Ishikawa (cell line): ENCODE data around the gene IMPA2.

Experiments
- CEBPB ChIP-seq: IDR thresholded peaks from 2 replicates; pipeline ENCODE4 v1.6.1; 2012
- CREB1 ChIP-seq: IDR thresholded peaks from 2 replicates; pipeline ENCODE4 v1.6.1; 2012; ENCODE audit warnings: low read depth
- EGR1 ChIP-seq: IDR thresholded peaks from 2 replicates; pipeline ENCODE4 v1.6.1; 2012
- EP300 ChIP-seq: IDR thresholded peaks from 2 replicates; pipeline ENCODE4 v1.6.1; 2012; ENCODE audit warnings: borderline replicate concordance
- FOXM1 ChIP-seq: IDR thresholded peaks from 2 replicates; pipeline ENCODE4 v1.6.1; 2012; ENCODE audit warnings: low read depth, borderline replicate concordance
- MAX ChIP-seq: IDR thresholded peaks from 2 replicates; pipeline ENCODE4 v1.6.1; 2012
- NFIC ChIP-seq: IDR thresholded peaks from 2 replicates; pipeline ENCODE4 v1.6.1; 2012
- RAD21 ChIP-seq: IDR thresholded peaks from 2 replicates; pipeline ENCODE4 v1.6.1; 2012; ENCODE audit warnings: low read depth
- REST ChIP-seq: IDR thresholded peaks from 2 replicates; pipeline ENCODE4 v1.6.1; 2012; ENCODE audit warnings: low read depth, mild to moderate bottlenecking
- TAF1 ChIP-seq: IDR thresholded peaks from 2 replicates; pipeline ENCODE4 v1.6.1; 2012; ENCODE audit warnings: low read depth, mild to moderate bottlenecking
- TCF12 ChIP-seq: IDR thresholded peaks from 2 replicates; pipeline ENCODE4 v1.6.1; 2012; ENCODE audit warnings: low read depth
- TEAD4 ChIP-seq: IDR thresholded peaks from 2 replicates; pipeline ENCODE4 v1.6.1; 2012
- USF1 ChIP-seq: IDR thresholded peaks from 2 replicates; pipeline ENCODE4 v1.6.1; 2012
- YY1 ChIP-seq: IDR thresholded peaks from 2 replicates; pipeline ENCODE4 v1.6.1; 2012; ENCODE audit warnings: low read depth
- ZBTB7A ChIP-seq: IDR thresholded peaks from 2 replicates; pipeline ENCODE4 v1.6.1; 2012; ENCODE audit warnings: low read depth

The IMPA2 gene

GRCh38 chr18:11990539-11990938 lies 9.2 kb downstream of the IMPA2 start:
- TF ChIP-seq ZBTB7A (no peak), EGR1 (no peak), TCF12 (no peak), TAF1 (no peak), YY1 (no peak), REST (no peak), NFIC (no peak), CEBPB (no peak), FOXM1 (no peak), CREB1 (no peak), MAX (no peak), EP300 (no peak), RAD21 (no peak), TEAD4 (no peak), USF1 (no peak)

GRCh38 chr18:11991021-11991795 lies 9.9 kb downstream of the IMPA2 start:
- TF ChIP-seq EGR1 (no peak), TAF1 (no peak), TEAD4 (no peak), FOXM1 (no peak), EP300 (no peak), CREB1 (no peak), NFIC (no peak), USF1 (no peak), TCF12 (no peak), REST (no peak), ZBTB7A (no peak), RAD21 (no peak), MAX (no peak), CEBPB (no peak), YY1 (no peak)

- TF ChIP-seq RAD21 (no peak), MAX (no peak), EP300 (no peak), FOXM1 (no peak), CREB1 (no peak), REST (no peak), ZBTB7A (no peak), YY1 (no peak), NFIC (no peak), CEBPB (no peak), EGR1 (no peak), TEAD4 (no peak), TCF12 (no peak), USF1 (no peak), TAF1 (no peak)
These were observed 10.9 kb downstream of the IMPA2 start for GRCh38 chr18:11992096-11992790.
